ENCODE measurements around the gene AP5Z1.

AP5Z1 gene

DNA sequence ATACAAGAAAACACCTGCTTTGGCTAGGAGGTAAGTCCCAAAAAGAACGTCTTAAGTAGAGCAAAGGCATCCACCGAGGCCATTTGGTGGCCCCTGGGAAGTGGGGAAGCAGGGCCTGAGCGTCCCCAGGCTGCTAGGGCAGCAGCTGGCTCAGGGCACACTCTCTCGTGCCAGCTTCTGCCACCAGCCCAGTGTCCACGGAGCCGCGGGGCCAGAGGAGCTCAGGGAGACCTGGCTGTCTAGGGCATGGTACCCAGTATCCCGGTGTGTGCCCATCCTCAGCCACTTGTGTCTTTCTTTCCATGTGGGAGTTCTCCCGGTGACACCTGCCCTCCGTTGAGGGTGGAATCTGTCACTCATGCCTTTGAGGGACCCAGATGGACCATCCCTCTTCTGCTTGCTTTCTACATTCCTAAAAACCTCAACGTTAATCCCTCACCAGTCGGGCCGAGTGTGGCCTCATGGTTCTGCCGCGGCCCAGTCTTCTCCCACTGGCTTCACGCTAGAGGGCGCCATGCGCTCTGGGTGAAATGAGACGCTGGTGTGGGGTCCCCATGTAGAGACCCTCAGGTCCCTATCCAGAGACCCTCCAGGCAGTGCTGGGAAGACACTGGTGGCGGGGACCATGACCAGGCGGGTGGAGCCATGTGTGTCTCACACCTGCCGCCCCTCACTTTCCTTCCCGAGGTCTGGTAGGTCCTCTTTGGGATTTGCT, 9.5 kb upstream of the AP5Z1 start:
- in situ Hi-C loops (cut with HindIII; ENCODE audit: low sequenced_read_pairs): no loop called here
- DNase-seq (ENCODE audit: low read depth, low spot score): no peak
- H3K4me3 ChIP-seq (ENCODE audit: low read depth, low read length): no peak overlapping the region
- TF ChIP-seq, protein P1, sequence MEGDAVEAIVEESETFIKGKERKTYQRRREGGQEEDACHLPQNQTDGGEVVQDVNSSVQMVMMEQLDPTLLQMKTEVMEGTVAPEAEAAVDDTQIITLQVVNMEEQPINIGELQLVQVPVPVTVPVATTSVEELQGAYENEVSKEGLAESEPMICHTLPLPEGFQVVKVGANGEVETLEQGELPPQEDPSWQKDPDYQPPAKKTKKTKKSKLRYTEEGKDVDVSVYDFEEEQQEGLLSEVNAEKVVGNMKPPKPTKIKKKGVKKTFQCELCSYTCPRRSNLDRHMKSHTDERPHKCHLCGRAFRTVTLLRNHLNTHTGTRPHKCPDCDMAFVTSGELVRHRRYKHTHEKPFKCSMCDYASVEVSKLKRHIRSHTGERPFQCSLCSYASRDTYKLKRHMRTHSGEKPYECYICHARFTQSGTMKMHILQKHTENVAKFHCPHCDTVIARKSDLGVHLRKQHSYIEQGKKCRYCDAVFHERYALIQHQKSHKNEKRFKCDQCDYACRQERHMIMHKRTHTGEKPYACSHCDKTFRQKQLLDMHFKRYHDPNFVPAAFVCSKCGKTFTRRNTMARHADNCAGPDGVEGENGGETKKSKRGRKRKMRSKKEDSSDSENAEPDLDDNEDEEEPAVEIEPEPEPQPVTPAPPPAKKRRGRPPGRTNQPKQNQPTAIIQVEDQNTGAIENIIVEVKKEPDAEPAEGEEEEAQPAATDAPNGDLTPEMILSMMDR (IDR thresholded peaks at IDR 0.05; ENCODE audit: low read depth, low read length): peak; percentile 48

DNA sequence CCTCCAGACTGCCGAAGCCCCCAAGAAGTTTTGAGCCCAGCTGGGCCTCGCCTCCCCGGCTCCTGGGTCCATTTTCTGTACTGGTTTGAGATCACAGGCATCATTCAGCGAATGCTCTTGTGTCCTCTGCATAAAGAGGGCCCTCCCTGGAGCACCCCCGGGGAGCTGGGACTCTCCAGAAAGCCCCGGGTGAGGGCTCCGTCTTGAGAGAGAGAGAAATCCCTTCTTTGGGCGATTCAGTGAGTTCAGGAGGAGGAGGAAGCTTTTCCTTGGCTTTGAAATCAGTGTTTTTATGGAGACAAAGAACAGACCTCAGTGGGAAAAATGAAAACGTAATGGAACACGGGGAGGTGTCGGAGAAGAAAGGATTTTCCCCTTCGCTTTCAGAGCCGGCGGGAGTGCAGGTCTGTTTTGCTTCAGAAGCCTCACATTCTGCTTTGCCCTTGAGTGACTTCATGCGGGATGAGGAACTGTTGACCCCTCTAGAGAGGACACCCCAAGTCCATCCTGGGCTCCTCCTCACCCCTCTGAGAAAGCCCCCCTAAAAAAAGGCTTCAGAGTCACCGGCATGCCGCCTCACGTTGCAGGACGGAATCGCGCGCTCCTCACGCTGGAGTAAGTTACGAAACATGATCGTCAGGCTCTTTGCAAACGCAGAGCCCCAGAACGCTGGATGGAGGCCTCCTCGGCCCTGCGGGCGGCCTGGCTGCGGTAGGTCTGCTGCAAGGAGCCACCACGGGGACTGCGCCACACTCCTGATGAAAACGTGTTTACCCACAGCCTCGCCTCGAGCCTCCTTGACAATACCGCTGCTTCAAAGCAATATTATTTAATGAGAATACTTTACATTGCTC, 8.5 kb upstream of the AP5Z1 start:
- DNase-seq (ENCODE audit: low read depth, low spot score): no peak
- H3K4me3 ChIP-seq (ENCODE audit: low read depth, low read length): no peak overlapping the region
- in situ Hi-C loops (cut with HindIII; ENCODE audit: low sequenced_read_pairs): no loop called here
- TF ChIP-seq, protein P1 (IDR thresholded peaks at IDR 0.05; ENCODE audit: low read depth, low read length): no peak

DNA sequence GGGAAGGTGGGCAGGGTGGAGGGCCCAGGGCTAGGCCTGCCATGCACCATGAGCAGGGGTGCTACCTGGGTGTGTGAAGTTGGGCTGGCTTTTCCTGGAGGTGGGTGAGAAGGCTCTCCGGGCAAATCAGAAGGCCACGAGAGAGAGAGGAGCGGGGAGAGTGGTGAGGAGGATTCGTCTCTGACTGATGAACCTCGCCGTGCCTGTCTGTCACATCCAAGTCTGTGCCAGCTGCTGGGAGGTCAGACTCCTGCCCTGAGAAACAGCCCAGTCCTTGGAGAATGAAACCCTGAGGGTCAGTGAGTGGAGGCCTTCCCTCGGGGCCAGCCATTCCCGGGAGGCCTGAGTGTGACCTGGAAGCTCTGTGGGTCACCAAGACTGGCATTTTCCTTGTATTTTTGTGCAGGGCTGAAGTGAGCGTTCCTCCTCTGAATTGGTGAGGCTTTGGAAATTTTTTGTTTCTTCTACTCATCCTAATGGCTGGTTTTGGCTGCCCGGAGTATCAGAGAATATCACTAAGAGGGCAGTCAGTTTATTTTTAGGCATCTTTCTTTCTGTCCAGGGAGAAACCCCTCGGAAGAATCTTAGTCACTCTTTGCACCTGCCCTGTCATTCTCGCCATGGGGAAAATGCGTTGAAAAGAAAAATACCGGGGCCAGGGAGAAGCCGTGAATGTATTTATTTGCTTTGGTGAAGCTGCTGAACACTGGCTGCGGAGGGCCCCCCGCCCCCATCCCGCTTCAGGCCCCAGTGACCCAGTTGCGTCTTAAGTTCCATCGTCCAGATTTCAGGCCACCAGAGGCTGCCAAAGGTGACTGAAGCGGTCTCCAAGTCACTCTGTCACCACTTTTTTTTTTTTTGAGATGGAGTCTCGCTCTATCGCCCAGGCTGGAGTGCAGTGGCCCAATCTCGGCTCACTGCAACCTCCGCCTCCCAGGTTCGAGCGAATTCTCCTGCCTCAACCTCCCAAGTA, 6.5 kb upstream of the AP5Z1 start:
- in situ Hi-C loops (cut with HindIII; ENCODE audit: low sequenced_read_pairs): no loop called here
- DNase-seq (ENCODE audit: low read depth, low spot score): no peak
- TF ChIP-seq, protein P1 (IDR thresholded peaks at IDR 0.05; ENCODE audit: low read depth, low read length): no peak

DNA sequence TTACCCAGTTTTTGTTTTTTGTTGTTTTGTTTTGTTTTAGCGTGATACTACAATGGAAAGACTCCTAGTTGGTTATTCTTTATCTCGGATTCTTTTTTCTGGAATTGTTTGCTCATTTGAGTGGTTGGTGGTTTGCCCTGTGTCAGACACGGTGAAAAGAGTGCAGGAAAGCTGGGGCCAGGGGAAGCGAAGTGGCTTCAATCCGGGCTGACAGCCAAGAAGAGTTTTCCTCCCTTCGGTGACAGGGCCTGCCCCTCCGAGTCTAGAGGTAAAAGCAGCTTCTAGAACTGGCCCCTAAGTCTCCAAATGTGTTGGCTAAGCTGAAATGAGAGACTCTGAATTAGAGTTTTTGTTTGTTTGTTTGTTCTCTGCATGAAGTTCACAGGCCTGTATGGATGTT, 5.7 kb upstream of the AP5Z1 start:
- TF ChIP-seq, protein P1 (IDR thresholded peaks at IDR 0.05; ENCODE audit: low read depth, low read length): no peak
- peak; percentile 39 for DNase-seq (ENCODE audit: low read depth, low spot score)
- no peak overlapping the region for H3K4me3 ChIP-seq (ENCODE audit: low read depth, low read length)
- in situ Hi-C loops (cut with HindIII; ENCODE audit: low sequenced_read_pairs): no loop called here

More for the DNA sequence above, 6.5 kb upstream of the AP5Z1 start:
- no peak overlapping the region for H3K4me3 ChIP-seq (ENCODE audit: low read depth, low read length)

DNA sequence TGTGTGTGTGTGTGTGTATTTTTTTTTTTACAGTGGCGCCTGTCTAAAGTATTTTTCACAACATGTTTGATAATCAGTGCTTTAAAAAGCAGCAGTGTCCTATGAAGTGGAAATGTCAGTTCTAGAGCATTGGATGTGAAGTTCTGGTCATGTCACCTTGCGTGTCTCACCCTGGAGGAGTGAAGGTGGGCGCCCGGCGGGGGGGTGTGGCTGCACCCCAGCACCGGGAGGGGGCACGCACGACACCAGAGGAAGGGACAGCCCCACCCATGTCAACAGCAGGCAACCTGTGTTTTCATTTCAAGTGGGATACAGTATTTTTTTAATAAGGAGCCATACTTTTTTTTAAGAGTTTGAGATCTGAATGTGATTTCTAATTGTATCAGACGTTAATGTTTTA, 4.5 kb upstream of the AP5Z1 start:
- no peak for DNase-seq (ENCODE audit: low read depth, low spot score)
- H3K4me3 ChIP-seq (ENCODE audit: low read depth, low read length): no peak overlapping the region
- in situ Hi-C loops (cut with HindIII; ENCODE audit: low sequenced_read_pairs): no loop called here
- TF ChIP-seq, protein P1 (IDR thresholded peaks at IDR 0.05; ENCODE audit: low read depth, low read length): no peak

DNA sequence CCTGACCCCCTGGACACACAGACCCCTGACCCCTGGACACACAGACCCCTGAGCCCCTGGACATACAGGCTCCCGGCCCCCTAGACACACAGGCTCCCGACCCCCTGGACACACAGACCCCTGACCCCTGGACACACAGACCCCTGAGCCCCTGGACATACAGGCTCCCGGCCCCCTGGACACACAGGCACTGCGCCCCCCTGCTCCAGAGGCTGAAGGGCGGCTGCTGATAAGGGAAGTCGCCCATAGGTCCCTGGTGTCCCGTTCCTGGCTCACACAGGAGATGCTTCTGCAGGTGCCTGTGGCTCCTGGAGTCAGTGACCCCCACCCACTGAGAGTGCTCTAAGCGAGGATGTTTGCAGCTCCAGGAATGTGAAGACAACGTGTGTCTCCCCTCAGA, 3.7 kb upstream of the AP5Z1 start:
- in situ Hi-C loops (cut with HindIII; ENCODE audit: low sequenced_read_pairs): no loop called here
- TF ChIP-seq, protein P1 (IDR thresholded peaks at IDR 0.05; ENCODE audit: low read depth, low read length): no peak

More for the DNA sequence above, 3.7 kb upstream of the AP5Z1 start:
- no peak for DNase-seq (ENCODE audit: low read depth, low spot score)
- H3K4me3 ChIP-seq (ENCODE audit: low read depth, low read length): no peak overlapping the region

Data from astrocyte of the spinal cord (primary cell).